Lung (tissue), 12 donors: Measurements from ENCODE around the gene HYCC1. TPM values are rescaled to one million over a fixed set of nuclear protein-coding genes. Genes with fewer than 3 reads are reported as not detected.
A peak's percentile ranks its signal among the peaks of the same experiment; 100 is the strongest.

Experiments used
- ATAC-seq: fragments of 200-7000 bp; cut with Tn5 transposase; one replicate; pipeline ENCODE4 v1.9.1; 2020; ENCODE audit warnings: moderate number of reproducible peaks; ENCODE audit not compliant: insufficient read depth, low FRiP score
- DNase-seq, 3 donors: peaks; one replicate each; pipeline ENCODE4 v3.0.0-alpha.2; 2013 to 2017
- H3K27ac ChIP-seq, 2 donors: one replicate each; pipeline ENCODE4 v1.5.1; 2013; ENCODE audit warnings: mild to moderate bottlenecking in 2 of 2, moderate library complexity in 2 of 2, control low read depth in 1 of 2, inconsistent platforms in 1 of 2, low read depth in 1 of 2, low read length in 1 of 2
- H3K27me3 ChIP-seq, 3 donors: one replicate each; pipeline ENCODE4 v1.5.1; 2013; ENCODE audit warnings: low read length in 2 of 3; ENCODE audit not compliant: control insufficient read depth in 3 of 3, insufficient read depth in 3 of 3
- H3K36me3 ChIP-seq, 4 donors: one replicate each; pipeline ENCODE4 v1.5.1; 2013; ENCODE audit warnings: low read length in 4 of 4, mild to moderate bottlenecking in 1 of 4, moderate library complexity in 1 of 4; ENCODE audit not compliant: control insufficient read depth in 4 of 4, insufficient read depth in 4 of 4
- H3K4me1 ChIP-seq, 5 donors: one replicate each; pipeline ENCODE4 v1.5.1; 2013; ENCODE audit warnings: low read length in 5 of 5, mild to moderate bottlenecking in 2 of 5, moderate library complexity in 1 of 5; ENCODE audit not compliant: control insufficient read depth in 5 of 5, insufficient read depth in 5 of 5
- H3K4me3 ChIP-seq: one replicate; pipeline ENCODE4 v1.5.1; 2013; ENCODE audit warnings: mild to moderate bottlenecking, control low read depth, moderate library complexity
- H3K9ac ChIP-seq, 2 donors: one replicate each; pipeline ENCODE4 v1.5.1; 2013; ENCODE audit warnings: low read length in 2 of 2, control low read depth in 1 of 2; ENCODE audit not compliant: insufficient read depth in 1 of 2
- H3K9me3 ChIP-seq, 4 donors: one replicate each; pipeline ENCODE4 v1.5.1; 2013; ENCODE audit warnings: low read length in 3 of 4, mild to moderate bottlenecking in 1 of 4, moderate library complexity in 1 of 4; ENCODE audit not compliant: control insufficient read depth in 4 of 4, insufficient read depth in 3 of 4
- WGBS, 2 donors: extraction: QIAGEN DNeasy Blood & Tissue Kit; methylation state at CpG; one replicate each; pipeline ENCODE4 v1.1.7; 2013; 5-methylcytosine and 5-hydroxymethylcytosine counted together
- polyA plus RNA-seq, 2 donors: library from polyadenylated mRNA; stranded (reverse); fragments of 200-250 nt; gene quantifications; one replicate each; pipeline ENCODE4 v1.2.1, GENCODE V29; 2013
- total RNA-seq, 2 donors: library from RNA; depleted of rRNA in 1 of 2; stranded (reverse); fragments of >200 nt in 1 of 2; gene quantifications; one replicate each; pipeline ENCODE4 v1.2.1, GENCODE V29; 2014 to 2021
- TF ChIP-seq, protein P1 (sequence below): IDR thresholded peaks from 2 replicates; pipeline ENCODE4 v1.5.1; 2012; ENCODE audit warnings: mild to moderate bottlenecking; ENCODE audit errors: control extremely low read depth, extremely low read depth
- donor health status: control.
- donor health status: control.
- donor health status: Bipolar disorder and iron deficiency.
- donor health status: healthy.
- donor health status: DM: yes; HTN: yes; CAD: no.

HYCC1 gene
- total and polyA plus RNA-seq, 4 donors = 7.3 to 62.5 (median 35.2) TPM

DNA sequence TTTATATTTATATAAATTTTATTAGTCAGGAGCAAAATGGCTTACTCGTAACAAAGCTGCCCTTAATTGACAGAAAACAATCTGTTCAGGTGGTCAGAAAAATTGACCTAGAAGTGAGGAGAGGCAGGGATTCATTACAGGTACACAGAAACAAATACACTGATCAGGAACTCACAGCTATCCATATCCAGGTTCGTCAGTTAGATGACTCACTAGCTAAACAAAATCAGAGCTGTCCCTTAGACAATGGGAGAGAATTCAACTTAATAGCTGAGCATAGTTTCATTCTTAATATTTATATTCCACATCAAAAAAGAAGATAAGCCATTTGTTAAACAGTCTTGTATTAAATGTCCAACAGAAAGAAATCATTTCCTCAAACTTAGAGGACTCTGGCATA is 41.7 kb downstream of the HYCC1 start:
- Histone ChIP-seq H3K9ac (no peak overlapping the region), H3K27me3 (no peaks in the 10 kb centered on the region), H3K4me1 (peaks cover 0 to 2% (median 0%) of the 10 kb centered on the region in 5 donors), H3K9me3 (no peaks in the 10 kb centered on the region), H3K4me3 (no peak overlapping the region), H3K27ac (no peak overlapping the region), H3K36me3 (peaks cover 0 to 12% (median 5%) of the 10 kb centered on the region in 4 donors)
- WGBS, 2 donors = 78 to 85% methylated on average over 2 of the region's 2 CpGs
- TF ChIP-seq, protein P1, sequence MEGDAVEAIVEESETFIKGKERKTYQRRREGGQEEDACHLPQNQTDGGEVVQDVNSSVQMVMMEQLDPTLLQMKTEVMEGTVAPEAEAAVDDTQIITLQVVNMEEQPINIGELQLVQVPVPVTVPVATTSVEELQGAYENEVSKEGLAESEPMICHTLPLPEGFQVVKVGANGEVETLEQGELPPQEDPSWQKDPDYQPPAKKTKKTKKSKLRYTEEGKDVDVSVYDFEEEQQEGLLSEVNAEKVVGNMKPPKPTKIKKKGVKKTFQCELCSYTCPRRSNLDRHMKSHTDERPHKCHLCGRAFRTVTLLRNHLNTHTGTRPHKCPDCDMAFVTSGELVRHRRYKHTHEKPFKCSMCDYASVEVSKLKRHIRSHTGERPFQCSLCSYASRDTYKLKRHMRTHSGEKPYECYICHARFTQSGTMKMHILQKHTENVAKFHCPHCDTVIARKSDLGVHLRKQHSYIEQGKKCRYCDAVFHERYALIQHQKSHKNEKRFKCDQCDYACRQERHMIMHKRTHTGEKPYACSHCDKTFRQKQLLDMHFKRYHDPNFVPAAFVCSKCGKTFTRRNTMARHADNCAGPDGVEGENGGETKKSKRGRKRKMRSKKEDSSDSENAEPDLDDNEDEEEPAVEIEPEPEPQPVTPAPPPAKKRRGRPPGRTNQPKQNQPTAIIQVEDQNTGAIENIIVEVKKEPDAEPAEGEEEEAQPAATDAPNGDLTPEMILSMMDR = no peak
- DNase-seq (no peak), ATAC-seq (no peak)

DNA sequence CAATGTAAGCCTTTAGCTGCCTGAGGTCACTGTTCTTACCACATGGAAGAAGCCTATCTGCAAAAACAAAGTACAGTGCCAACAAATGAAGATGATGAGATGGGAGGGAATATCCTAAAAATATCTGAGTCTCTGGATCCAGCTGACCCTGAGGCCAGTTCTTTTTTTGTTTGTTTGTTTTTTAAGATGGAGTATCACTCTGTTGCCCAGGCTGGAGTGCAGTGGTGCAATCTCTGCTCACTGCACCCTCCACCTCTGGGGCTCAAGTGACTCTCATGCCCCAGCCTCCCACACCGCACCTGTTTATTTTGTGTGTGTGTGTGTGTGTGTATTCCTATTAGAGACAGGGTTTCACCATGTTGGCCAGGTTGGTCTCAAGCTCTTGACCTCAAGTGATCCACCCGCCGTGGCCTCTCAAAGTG is 44.9 kb downstream of the HYCC1 start:
- Histone ChIP-seq H3K27me3 (no peaks in the 10 kb centered on the region), H3K9ac (no peak overlapping the region), H3K27ac (no peak overlapping the region), H3K4me1 (peaks cover 0 to 2% (median 0%) of the 10 kb centered on the region in 5 donors), H3K4me3 (no peak overlapping the region), H3K9me3 (no peaks in the 10 kb centered on the region), H3K36me3 (peaks cover 0 to 9% (median 4%) of the 10 kb centered on the region in 4 donors)
- TF ChIP-seq, protein P1 = no peak
- DNase-seq (no peak), ATAC-seq (peak; percentile 46)
- WGBS, 2 donors = 62 to 64% methylated on average over 3 of the region's 3 CpGs

Other genes with a start within 250 kb of the HYCC1 start
- 100 to 1,000 TPM; 122 to 228 TPM for gene TOMM7, start 191.3 kb downstream of the HYCC1 start, total RNA-seq
- gene TOMM7, start 191.3 kb downstream of the HYCC1 start, polyA plus RNA-seq = 100 to 1,000 TPM; 180 to 275 TPM
- gene KLHL7, start 91.7 kb upstream of the HYCC1 start, total RNA-seq = 10 to 100 TPM; 20.9 to 38.1 TPM
- gene KLHL7, start 91.7 kb upstream of the HYCC1 start, polyA plus RNA-seq = 10 to 100 TPM; 11.5 to 14.3 TPM
- gene NUP42, start 167.9 kb upstream of the HYCC1 start, total RNA-seq = 10 to 100 TPM; 22.8 to 45.3 TPM
- 10 to 100 TPM; 20.2 to 23.2 TPM for gene NUP42, start 167.9 kb upstream of the HYCC1 start, polyA plus RNA-seq
- gene GPNMB, start 232.6 kb upstream of the HYCC1 start, total RNA-seq = 100 to 1,000 TPM in 1 of 2 donors, 10 to 100 TPM in 1; 58.5 to 127 TPM
- gene GPNMB, start 232.6 kb upstream of the HYCC1 start, polyA plus RNA-seq = 10 to 100 TPM; 47.7 to 96.6 TPM